Activated CD8-positive, alpha-beta T cell treated with anti-CD3 and anti-CD28 coated beads for 36 hours (primary cell): ENCODE results near the gene DKC1. TPM values are rescaled to one million over a fixed set of nuclear protein-coding genes. Genes with fewer than 3 reads are reported as not detected.
A peak's percentile ranks its signal among the peaks of the same experiment; 100 is the strongest.

Experiments
- ATAC-seq: fragments of 200-7000 bp; cut with Tn5 transposase; one replicate; pipeline ENCODE4 v1.10.0; 2021; ENCODE audit warnings: mild to moderate bottlenecking, moderate library complexity
- CTCF ChIA-PET: fragments of 350-600 bp; sonication (Branson Sonifier 250); formaldehyde crosslinking; loops from one replicate; lab custom pipeline; 2021; ENCODE audit warnings: antibody characterized with exemption; lab: Charles Lee
- POLR2A ChIA-PET: fragments of 350-600 bp; sonication (Branson Sonifier 250); formaldehyde crosslinking; loops from one replicate; lab custom pipeline; 2021; ENCODE audit warnings: antibody characterized with exemption; lab: Charles Lee
- DNase-seq: peaks from one replicate; pipeline ENCODE4 v3.0.0-alpha.2; 2020
- H3K27ac Mint-ChIP-seq: one replicate; pipeline ENCODE4 v1.8.0; 2021; ENCODE audit warnings: mild to moderate bottlenecking, mixed read lengths
- H3K27me3 Mint-ChIP-seq: one replicate; pipeline ENCODE4 v1.8.0; 2021; ENCODE audit warnings: mixed read lengths
- H3K36me3 Mint-ChIP-seq: one replicate; pipeline ENCODE4 v1.8.0; 2021; ENCODE audit warnings: low read depth, mixed read lengths
- H3K4me1 Mint-ChIP-seq: one replicate; pipeline ENCODE4 v1.8.0; 2021; ENCODE audit warnings: low read depth, mixed read lengths
- H3K4me3 Mint-ChIP-seq: one replicate; pipeline ENCODE4 v1.8.0; 2021; ENCODE audit warnings: mild to moderate bottlenecking, moderate library complexity, mixed read lengths
- H3K9me3 Mint-ChIP-seq: one replicate; pipeline ENCODE4 v1.8.0; 2021; ENCODE audit warnings: mixed read lengths
- intact Hi-C: fragments of 100-400 bp; cut with micrococcal nuclease; formaldehyde crosslinking; loops from one replicate; pipeline ENCODE4 v1.10.0; 2022
- total RNA-seq, 2 experiments: library from RNA; stranded (reverse); gene quantifications; one replicate each; pipeline ENCODE4 v1.2.3, GENCODE V29; 2021
- TF ChIP-seq, protein P1 (sequence below): fragments of 200-600 bp; IDR thresholded peaks from one replicate; pipeline ENCODE4 v1.8.0; 2022; ENCODE audit warnings: antibody characterized with exemption, mild to moderate bottlenecking

DKC1 gene
- total RNA-seq, 2 experiments from 2014 or later: 132 to 138 TPM

DNA sequence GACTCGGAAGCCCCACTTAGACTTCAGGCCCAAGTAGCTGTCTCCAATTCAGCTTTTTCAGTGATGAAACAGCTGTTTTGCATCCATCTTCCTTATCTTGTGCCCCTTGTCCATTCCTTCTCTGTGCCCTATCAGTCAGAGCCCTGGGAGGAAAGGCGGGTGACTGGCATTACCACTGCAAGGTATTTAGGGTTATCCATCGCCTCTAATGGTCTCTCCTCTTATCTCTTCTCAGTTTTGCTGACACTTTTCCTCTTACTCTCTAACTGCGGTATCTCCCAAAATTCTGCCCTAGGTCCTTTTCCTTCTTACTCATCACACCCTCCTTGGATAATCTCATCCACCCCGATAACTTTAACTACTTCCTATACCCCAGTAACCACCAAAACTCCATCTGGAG lies 25.5 kb upstream of the DKC1 start:
- no peak for DNase-seq
- ChIA-PET CTCF (interaction anchor here (1.5 to 4.6 kb wide), 2 partner anchors 12 to 19 kb away, joined by 7 to 41 read pairs; partner anchors contain the start of gene GAB3), POLR2A (interaction anchor here (0.6 kb wide), 1 partner anchor 11 kb away, joined by 3 read pairs; no protein-coding TSS in a partner anchor)
- intact Hi-C loops: no loop called here
- H3K4me3 Mint-ChIP-seq: peak overlapping the region; percentile 22
- peak overlapping the region; percentile 96 for H3K27ac Mint-ChIP-seq
- H3K9me3 Mint-ChIP-seq: no peaks in the 10 kb centered on the region
- H3K27me3 Mint-ChIP-seq: no peaks in the 10 kb centered on the region
- no peak for ATAC-seq
- peaks cover 8% of the 10 kb centered on the region for H3K36me3 Mint-ChIP-seq
- TF ChIP-seq, protein P1, sequence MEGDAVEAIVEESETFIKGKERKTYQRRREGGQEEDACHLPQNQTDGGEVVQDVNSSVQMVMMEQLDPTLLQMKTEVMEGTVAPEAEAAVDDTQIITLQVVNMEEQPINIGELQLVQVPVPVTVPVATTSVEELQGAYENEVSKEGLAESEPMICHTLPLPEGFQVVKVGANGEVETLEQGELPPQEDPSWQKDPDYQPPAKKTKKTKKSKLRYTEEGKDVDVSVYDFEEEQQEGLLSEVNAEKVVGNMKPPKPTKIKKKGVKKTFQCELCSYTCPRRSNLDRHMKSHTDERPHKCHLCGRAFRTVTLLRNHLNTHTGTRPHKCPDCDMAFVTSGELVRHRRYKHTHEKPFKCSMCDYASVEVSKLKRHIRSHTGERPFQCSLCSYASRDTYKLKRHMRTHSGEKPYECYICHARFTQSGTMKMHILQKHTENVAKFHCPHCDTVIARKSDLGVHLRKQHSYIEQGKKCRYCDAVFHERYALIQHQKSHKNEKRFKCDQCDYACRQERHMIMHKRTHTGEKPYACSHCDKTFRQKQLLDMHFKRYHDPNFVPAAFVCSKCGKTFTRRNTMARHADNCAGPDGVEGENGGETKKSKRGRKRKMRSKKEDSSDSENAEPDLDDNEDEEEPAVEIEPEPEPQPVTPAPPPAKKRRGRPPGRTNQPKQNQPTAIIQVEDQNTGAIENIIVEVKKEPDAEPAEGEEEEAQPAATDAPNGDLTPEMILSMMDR: no peak
- peaks cover 82% of the 10 kb centered on the region for H3K4me1 Mint-ChIP-seq

DNA sequence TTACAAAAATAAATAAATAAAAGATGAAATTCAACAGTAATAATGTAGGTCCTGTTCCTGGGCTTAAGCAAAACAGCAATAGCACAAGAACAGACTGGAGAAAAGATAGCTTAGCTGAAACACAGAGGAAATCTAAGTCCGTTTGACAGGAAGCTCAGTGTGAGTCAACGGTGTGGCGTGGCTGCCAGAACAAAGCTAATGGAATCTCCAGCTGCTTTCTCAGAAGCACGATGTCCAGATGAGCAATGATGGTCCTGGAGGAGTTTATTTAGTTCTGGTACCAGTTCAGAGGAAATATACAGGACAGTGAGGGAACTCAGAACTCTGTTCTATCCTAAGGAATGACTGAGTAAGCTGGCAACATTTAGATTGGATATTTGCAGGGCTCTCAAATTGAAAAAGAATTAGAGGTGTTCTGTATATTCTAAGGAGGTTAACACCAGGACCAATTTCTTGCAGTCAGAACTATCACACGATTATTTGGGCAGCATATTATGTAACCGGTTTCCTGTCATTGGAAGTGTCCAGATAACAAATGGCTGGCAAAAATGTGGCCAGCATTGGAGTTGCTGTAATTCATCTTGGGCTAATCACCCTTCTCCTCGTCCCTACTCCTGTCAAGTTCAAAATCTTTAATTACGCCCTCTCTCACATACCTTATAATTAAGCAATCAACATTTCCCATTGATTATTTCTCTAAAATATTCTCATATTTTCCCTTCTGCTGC lies 24.5 kb upstream of the DKC1 start:
- TF ChIP-seq, protein P1: no peak
- Mint-ChIP-seq H3K27me3 (no peaks in the 10 kb centered on the region), H3K4me1 (peaks cover 76% of the 10 kb centered on the region), H3K27ac (peak overlapping the region; percentile 89), H3K36me3 (peaks cover 8% of the 10 kb centered on the region), H3K9me3 (no peaks in the 10 kb centered on the region), H3K4me3 (peak overlapping the region; percentile 46)
- POLR2A ChIA-PET: interaction anchor here (0.6 kb wide), 1 partner anchor 195 kb away, joined by 3 read pairs; no protein-coding TSS in a partner anchor
- CTCF ChIA-PET: interaction anchor here (1.5 to 4.6 kb wide), 2 partner anchors 11 to 20 kb away, joined by 7 to 41 read pairs; partner anchors contain the start of gene GAB3
- intact Hi-C loops: no loop called here
- DNase-seq (peak; percentile 52), ATAC-seq (peak; percentile 22)

DNA sequence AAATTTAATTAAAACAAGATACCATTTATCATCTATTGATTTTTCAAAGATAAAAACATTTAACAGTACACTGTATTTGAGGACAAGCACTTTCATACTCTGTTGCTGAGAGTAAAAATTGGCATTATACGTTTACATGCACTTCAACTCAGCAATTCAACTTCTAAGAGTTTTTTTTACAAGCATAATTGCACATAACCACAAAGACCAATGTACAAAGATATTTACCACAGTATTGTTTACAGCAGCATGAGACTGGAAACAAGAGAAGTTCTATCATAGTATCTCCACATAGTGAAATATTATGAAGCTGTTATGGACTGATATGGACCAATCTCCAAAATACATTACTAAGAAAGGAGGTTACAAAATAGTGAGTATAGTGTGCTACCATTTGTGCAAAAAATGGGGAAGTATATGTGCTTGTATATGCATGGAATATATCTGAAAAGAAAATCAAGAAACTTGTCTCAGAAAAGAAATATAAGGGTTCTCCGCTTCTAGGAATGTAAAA lies 22.7 kb upstream of the DKC1 start:
- no peak for DNase-seq
- intact Hi-C loops: no loop called here
- Mint-ChIP-seq H3K4me3 (no peak overlapping the region), H3K27me3 (no peaks in the 10 kb centered on the region), H3K9me3 (no peaks in the 10 kb centered on the region), H3K27ac (no peak overlapping the region), H3K36me3 (peaks cover 8% of the 10 kb centered on the region), H3K4me1 (peaks cover 61% of the 10 kb centered on the region)
- ChIA-PET CTCF (interaction anchor here (0.8 to 4.6 kb wide), 8 partner anchors 8 to 27 kb away, joined by 3 to 41 read pairs (median 4); partner anchors contain the start of gene GAB3), POLR2A (no interaction called here)
- TF ChIP-seq, protein P1: no peak
- ATAC-seq: no peak

DNA sequence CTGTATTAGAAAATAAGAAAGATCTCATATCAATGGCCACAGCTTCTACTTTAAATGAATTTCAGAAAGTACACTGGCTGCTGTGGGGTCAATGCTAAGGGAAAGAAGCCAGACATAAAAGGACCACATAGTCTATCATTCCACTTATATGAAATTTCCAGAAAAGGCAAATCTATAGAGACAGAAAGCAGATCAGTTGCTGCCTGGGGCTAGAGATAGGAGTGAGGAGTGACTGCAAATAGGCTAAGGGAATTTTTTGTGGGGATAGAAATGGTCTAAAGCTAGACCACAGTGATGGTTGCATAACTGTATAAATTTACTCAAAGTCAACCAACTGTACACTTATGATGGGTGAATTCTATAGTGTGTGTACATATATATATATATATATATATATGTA lies 20.1 kb upstream of the DKC1 start:
- Mint-ChIP-seq H3K27ac (no peak overlapping the region), H3K4me1 (peaks cover 41% of the 10 kb centered on the region), H3K4me3 (no peak overlapping the region), H3K36me3 (peaks cover 3% of the 10 kb centered on the region), H3K9me3 (no peaks in the 10 kb centered on the region), H3K27me3 (no peaks in the 10 kb centered on the region)
- DNase-seq (no peak), ATAC-seq (no peak)
- intact Hi-C loops: no loop called here
- CTCF ChIA-PET: no interaction called here
- TF ChIP-seq, protein P1: no peak
- POLR2A ChIA-PET: no interaction called here
